GM20000 (cell line): ENCODE measurements around the gene GSG1L.

Source experiments
- DNase-seq: peaks from one replicate; pipeline ENCODE4 v3.0.0; 2012; ENCODE audit warnings: low spot score
- CTCF ChIP-seq: IDR thresholded peaks from 2 replicates; pipeline ENCODE4 v1.5.1; 2012; ENCODE audit warnings: mild to moderate bottlenecking, control low read depth; ENCODE audit errors: extremely low read depth, missing control alignments

The GSG1L gene

GRCh38 chr16:28062261-28062846 lies 1.2 kb downstream of the GSG1L start:
- DNase-seq, result no peak
- no peak for TF ChIP-seq CTCF

- DNase-seq, result no peak
- no peak for TF ChIP-seq CTCF
These were observed 2.0 kb downstream of the GSG1L start for GRCh38 chr16:28061352-28062101.

GRCh38 chr16:28059841-28060575 lies 3.5 kb downstream of the GSG1L start:
- no peak for TF ChIP-seq CTCF

GRCh38 chr16:28058839-28059589 lies 4.5 kb downstream of the GSG1L start:
- TF ChIP-seq CTCF, result no peak
- DNase-seq, result no peak

More at GRCh38 chr16:28059841-28060575, 3.5 kb downstream of the GSG1L start:
- no peak for DNase-seq

GRCh38 chr16:28057949-28058348 lies 5.6 kb downstream of the GSG1L start:
- TF ChIP-seq CTCF, result no peak
- no peak for DNase-seq

GRCh38 chr16:28053461-28053860 lies 10.1 kb downstream of the GSG1L start:
- DNase-seq, result no peak

More at GRCh38 chr16:28053461-28053860, 10.1 kb downstream of the GSG1L start:
- no peak for TF ChIP-seq CTCF
